Measurements from ENCODE around the gene CDX4. TPM values are rescaled to one million over a fixed set of nuclear protein-coding genes. Genes with fewer than 3 reads are reported as not detected.

The CDX4 gene
- polyA plus RNA-seq, 1 of the 3 experiments (the other 2 are of a cell fraction) = not detected

DNA sequence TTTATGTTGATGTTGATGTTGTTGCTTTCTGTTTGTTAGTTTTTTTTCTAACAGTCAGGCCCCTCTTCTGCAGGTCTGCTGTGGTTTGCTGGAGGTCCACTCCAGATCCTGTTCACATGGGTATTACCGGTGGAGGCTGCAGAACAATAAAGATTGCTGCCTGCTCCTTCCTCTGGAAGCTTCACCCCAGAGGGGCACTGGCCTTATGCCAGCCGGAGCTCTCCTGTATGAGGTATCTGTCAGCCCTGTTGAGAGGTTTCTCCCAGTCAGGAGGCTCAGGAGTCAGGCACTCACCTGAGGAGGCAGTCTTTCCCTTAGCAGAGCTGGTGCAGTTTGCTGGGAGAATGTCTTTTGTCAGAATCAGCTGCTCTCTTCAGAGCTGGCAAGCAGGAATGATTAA lies 34.7 kb downstream of the CDX4 start:
- Histone ChIP-seq H3K36me3 (replicated peaks in 1 of 2; ENCODE audit: control insufficient read depth in 1 of 2, insufficient read depth in 2 of 2, low read length in 1 of 2) (no peaks in the 10 kb centered on the region), H3K27me3 (ENCODE audit: insufficient read depth) (no peaks in the 10 kb centered on the region), H3K4me2 (no peak overlapping the region), H3K9me3 (no peaks in the 10 kb centered on the region), H3F3A (replicated peaks; ENCODE audit: insufficient read depth) (no peaks in the 10 kb centered on the region), H4K20me1 (ENCODE audit: insufficient read depth) (no peaks in the 10 kb centered on the region), H3K4me3 (ENCODE audit: low read depth in 2 of 2, low read length in 1 of 2) (no peak overlapping the region), H3K27ac (ENCODE audit: low read depth in 2 of 2, low read length in 1 of 2) (no peak overlapping the region), H3K9ac (no peak overlapping the region), H3K4me1 (ENCODE audit: control insufficient read depth in 1 of 2, insufficient read depth in 2 of 2, low read depth in 1 of 2, low read length in 1 of 2) (no peaks in the 10 kb centered on the region), H3K9me2 (no peaks in the 10 kb centered on the region), H2AFZ (ENCODE audit: low read depth) (no peak overlapping the region), H3K79me2 (ENCODE audit: insufficient read depth) (no peaks in the 10 kb centered on the region)
- CTCF ChIA-PET = no interaction called here
- POLR2A ChIA-PET = no interaction called here
- TF ChIP-seq, protein P1, sequence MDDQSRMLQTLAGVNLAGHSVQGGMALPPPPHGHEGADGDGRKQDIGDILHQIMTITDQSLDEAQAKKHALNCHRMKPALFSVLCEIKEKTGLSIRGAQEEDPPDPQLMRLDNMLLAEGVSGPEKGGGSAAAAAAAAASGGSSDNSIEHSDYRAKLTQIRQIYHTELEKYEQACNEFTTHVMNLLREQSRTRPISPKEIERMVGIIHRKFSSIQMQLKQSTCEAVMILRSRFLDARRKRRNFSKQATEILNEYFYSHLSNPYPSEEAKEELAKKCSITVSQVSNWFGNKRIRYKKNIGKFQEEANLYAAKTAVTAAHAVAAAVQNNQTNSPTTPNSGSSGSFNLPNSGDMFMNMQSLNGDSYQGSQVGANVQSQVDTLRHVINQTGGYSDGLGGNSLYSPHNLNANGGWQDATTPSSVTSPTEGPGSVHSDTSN (IDR thresholded peaks at IDR 0.05) = no peak
- TF ChIP-seq FOXJ3 (CRISPR knock-in tag; IDR thresholded peaks at IDR 0.05) = no peak
- no peak for TF ChIP-seq JUND (IDR thresholded peaks at IDR 0.05)
- no peak for TF ChIP-seq NFIC (IDR thresholded peaks at IDR 0.05; ENCODE audit: borderline replicate concordance)
- TF ChIP-seq, protein P2, sequence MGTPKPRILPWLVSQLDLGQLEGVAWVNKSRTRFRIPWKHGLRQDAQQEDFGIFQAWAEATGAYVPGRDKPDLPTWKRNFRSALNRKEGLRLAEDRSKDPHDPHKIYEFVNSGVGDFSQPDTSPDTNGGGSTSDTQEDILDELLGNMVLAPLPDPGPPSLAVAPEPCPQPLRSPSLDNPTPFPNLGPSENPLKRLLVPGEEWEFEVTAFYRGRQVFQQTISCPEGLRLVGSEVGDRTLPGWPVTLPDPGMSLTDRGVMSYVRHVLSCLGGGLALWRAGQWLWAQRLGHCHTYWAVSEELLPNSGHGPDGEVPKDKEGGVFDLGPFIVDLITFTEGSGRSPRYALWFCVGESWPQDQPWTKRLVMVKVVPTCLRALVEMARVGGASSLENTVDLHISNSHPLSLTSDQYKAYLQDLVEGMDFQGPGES (IDR thresholded peaks at IDR 0.05; ENCODE audit: low read depth, low read length) = no peak
- TF ChIP-seq GABPA (IDR thresholded peaks at IDR 0.05; ENCODE audit: low read depth) = no peak
- TF ChIP-seq RAD21 (IDR thresholded peaks at IDR 0.05; ENCODE audit: low read length) = no peak
- TF ChIP-seq MXI1 (IDR thresholded peaks at IDR 0.05; ENCODE audit: low read depth, low read length) = no peak
- TF ChIP-seq, protein P3, sequence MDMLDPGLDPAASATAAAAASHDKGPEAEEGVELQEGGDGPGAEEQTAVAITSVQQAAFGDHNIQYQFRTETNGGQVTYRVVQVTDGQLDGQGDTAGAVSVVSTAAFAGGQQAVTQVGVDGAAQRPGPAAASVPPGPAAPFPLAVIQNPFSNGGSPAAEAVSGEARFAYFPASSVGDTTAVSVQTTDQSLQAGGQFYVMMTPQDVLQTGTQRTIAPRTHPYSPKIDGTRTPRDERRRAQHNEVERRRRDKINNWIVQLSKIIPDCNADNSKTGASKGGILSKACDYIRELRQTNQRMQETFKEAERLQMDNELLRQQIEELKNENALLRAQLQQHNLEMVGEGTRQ (IDR thresholded peaks at IDR 0.05; ENCODE audit: borderline replicate concordance, low read depth, low read length) = no peak
- no peak for TF ChIP-seq TEAD4 (IDR thresholded peaks at IDR 0.05; ENCODE audit: borderline replicate concordance, insufficient read depth)
- no peak for TF ChIP-seq FOSL2 (IDR thresholded peaks at IDR 0.05; ENCODE audit: borderline replicate concordance, low read depth)
- TF ChIP-seq RCOR1 (IDR thresholded peaks at IDR 0.05; ENCODE audit: low read length) = no peak
- no peak for TF ChIP-seq MEF2A (IDR thresholded peaks at IDR 0.05; ENCODE audit: borderline replicate concordance, low read depth)
- no peak for TF ChIP-seq EP300 (IDR thresholded peaks at IDR 0.05; ENCODE audit: borderline replicate concordance in 1 of 2, low read depth in 1 of 2, low read length in 1 of 2)
- no peak for TF ChIP-seq CHD2 (IDR thresholded peaks at IDR 0.05; ENCODE audit: low read length, partially characterized antibody)
- TF ChIP-seq RXRA (IDR thresholded peaks at IDR 0.05; ENCODE audit: borderline replicate concordance, low read depth) = no peak
- TF ChIP-seq YY1 (IDR thresholded peaks at IDR 0.05; ENCODE audit: low read depth) = no peak
- no peak for TF ChIP-seq RFX5 (IDR thresholded peaks at IDR 0.05; ENCODE audit: low read length)
- 0% methylated on average over 2 of the region's 2 CpGs for WGBS (ENCODE audit: low lambda C conversion rate)
- DNase-seq = no peak

Measured in SK-N-SH (cell line).